Ectodermal cell (in vitro differentiated cells): ENCODE results near the gene SCUBE1.

Source experiments
- H3K27ac ChIP-seq: 2 replicates; pipeline ENCODE4 v1.7.0; 2013; ENCODE audit warnings: mild to moderate bottlenecking, low read depth, low read length; ENCODE audit not compliant: insufficient read depth, poor library complexity, severe bottlenecking
- H3K27me3 ChIP-seq: 2 replicates; pipeline ENCODE4 v1.7.0; 2013; ENCODE audit warnings: mild to moderate bottlenecking, low read length; ENCODE audit not compliant: insufficient read depth, control insufficient read depth, poor library complexity, severe bottlenecking
- H3K36me3 ChIP-seq: one replicate; pipeline ENCODE4 v1.7.0; 2013; ENCODE audit warnings: low read length; ENCODE audit not compliant: control insufficient read depth, insufficient read depth
- H3K4me1 ChIP-seq: one replicate; pipeline ENCODE4 v1.7.0; 2013; ENCODE audit warnings: low read length; ENCODE audit not compliant: control insufficient read depth, insufficient read depth
- H3K4me3 ChIP-seq: 2 replicates; pipeline ENCODE4 v1.7.0; 2013; ENCODE audit warnings: low read depth, low read length, control low read depth; ENCODE audit not compliant: insufficient read depth
- H3K9me3 ChIP-seq: 2 replicates; pipeline ENCODE4 v1.7.0; 2013; ENCODE audit warnings: mild to moderate bottlenecking, low read length, moderate library complexity; ENCODE audit not compliant: control insufficient read depth
- WGBS, 2 experiments: methylation state at CpG; one replicate each; pipeline ENCODE4 v1.1.7; 2013; ENCODE audit warnings: missing lambda C conversion rate in 2 of 2; 5-methylcytosine and 5-hydroxymethylcytosine counted together

The SCUBE1 gene

GRCh38 chr22:43152003-43152356, 191.2 kb downstream of the SCUBE1 start:
- no peaks in the 10 kb centered on the region for H3K36me3 ChIP-seq
- H3K4me3 ChIP-seq: peak overlapping the region; percentile 25
- no peaks in the 10 kb centered on the region for H3K9me3 ChIP-seq

GRCh38 chr22:43151251-43152002, 191.7 kb downstream of the SCUBE1 start, which contains the start of gene TSPO:
TSPO (plus strand) TSS chr22:43151559; CDS start chr22:43159239, 7,680 bp downstream.
- Histone ChIP-seq H3K27ac (no peak within 1 kb of the TSS), H3K36me3 (no peaks in the 10 kb centered on the region), H3K27me3 (peaks cover 24% of the 10 kb centered on the region), H3K4me1 (peaks cover 8% of the 10 kb centered on the region), H3K9me3 (no peaks in the 10 kb centered on the region), H3K4me3 (peak within 1 kb of the TSS; percentile 25)
- 19 to 22% methylated on average over 75 of the region's 75 CpGs for WGBS, 2 experiments

More at GRCh38 chr22:43152003-43152356, 191.2 kb downstream of the SCUBE1 start:
- Histone ChIP-seq H3K4me1 (peaks cover 8% of the 10 kb centered on the region), H3K27me3 (peaks cover 24% of the 10 kb centered on the region), H3K27ac (no peak overlapping the region)
- WGBS, 2 experiments: 82 to 83% methylated on average over 18 of the region's 18 CpGs

GRCh38 chr22:43150731-43151206, 192.4 kb downstream of the SCUBE1 start:
- Histone ChIP-seq H3K4me1 (peaks cover 8% of the 10 kb centered on the region), H3K4me3 (peak overlapping the region; percentile 25), H3K27me3 (peaks cover 24% of the 10 kb centered on the region), H3K9me3 (no peaks in the 10 kb centered on the region), H3K27ac (no peak overlapping the region), H3K36me3 (no peaks in the 10 kb centered on the region)
- WGBS, 2 experiments: 90 to 91% methylated on average over 15 of the region's 15 CpGs

GRCh38 chr22:43148581-43148980, 194.6 kb downstream of the SCUBE1 start:
- Histone ChIP-seq H3K36me3 (no peaks in the 10 kb centered on the region), H3K27me3 (peaks cover 24% of the 10 kb centered on the region), H3K4me3 (no peak overlapping the region), H3K27ac (no peak overlapping the region), H3K4me1 (peaks cover 8% of the 10 kb centered on the region), H3K9me3 (no peaks in the 10 kb centered on the region)
- 75 to 76% methylated on average over 6 of the region's 6 CpGs for WGBS, 2 experiments

- Histone ChIP-seq H3K27ac (no peak overlapping the region), H3K27me3 (peaks cover 24% of the 10 kb centered on the region), H3K4me3 (no peak overlapping the region), H3K9me3 (no peaks in the 10 kb centered on the region), H3K4me1 (peaks cover 8% of the 10 kb centered on the region), H3K36me3 (no peaks in the 10 kb centered on the region)
- WGBS, 2 experiments: 89 to 92% methylated on average over 8 of the region's 8 CpGs
Measured at GRCh38 chr22:43147821-43148220, 195.4 kb downstream of the SCUBE1 start.
